Karpas-422 (cell line): ENCODE results near the gene TUBB4A. TPM values are rescaled to one million over a fixed set of nuclear protein-coding genes. Genes with fewer than 3 reads are reported as not detected.
A peak's percentile ranks its signal among the peaks of the same experiment; 100 is the strongest.

Source experiments
- DNase-seq: peaks from one replicate; pipeline ENCODE4 v3.0.0-alpha.2; 2015
- H2AFZ ChIP-seq: fragments of 200-600 bp; sonication (generic); 2 replicates; pipeline ENCODE4 v1.6.1; 2014; ENCODE audit warnings: antibody characterized with exemption, low read length, mixed read lengths
- H3K27ac ChIP-seq: fragments of 200-600 bp; sonication (generic); 2 replicates; pipeline ENCODE4 v1.5.1; 2014; ENCODE audit warnings: mild to moderate bottlenecking, low read length, moderate library complexity
- H3K27me3 ChIP-seq: fragments of 200-600 bp; sonication (generic); 2 replicates; pipeline ENCODE4 v1.6.1; 2014; ENCODE audit warnings: low read length, mixed read lengths
- H3K36me3 ChIP-seq: fragments of 200-600 bp; sonication (generic); 2 replicates; pipeline ENCODE4 v1.6.1; 2014; ENCODE audit warnings: low read length, mixed read lengths; ENCODE audit not compliant: insufficient read depth
- H3K4me1 ChIP-seq: fragments of 200-600 bp; sonication (generic); 2 replicates; pipeline ENCODE4 v1.6.1; 2014; ENCODE audit warnings: mild to moderate bottlenecking, low read length, mixed read lengths
- H3K4me2 ChIP-seq: fragments of 200-600 bp; sonication (generic); 2 replicates; pipeline ENCODE4 v1.6.1; 2014; ENCODE audit warnings: low read length, low read depth, mild to moderate bottlenecking; ENCODE audit not compliant: poor library complexity, severe bottlenecking
- H3K4me3 ChIP-seq: fragments of 200-600 bp; sonication (generic); 2 replicates; pipeline ENCODE4 v1.5.1; 2014; ENCODE audit warnings: mild to moderate bottlenecking, antibody characterized with exemption, low read length, mixed read lengths
- H3K79me2 ChIP-seq: fragments of 200-600 bp; sonication (generic); 2 replicates; pipeline ENCODE4 v1.6.1; 2014; ENCODE audit warnings: mild to moderate bottlenecking, low read length, mixed read lengths
- H3K9ac ChIP-seq: fragments of 200-600 bp; sonication (generic); 2 replicates; pipeline ENCODE4 v1.6.0; 2014; ENCODE audit warnings: low read length
- H3K9me2 ChIP-seq: fragments of 200-600 bp; sonication (generic), shearing (Covaris generic); replicated peaks from 2 replicates; pipeline ENCODE4 v1.6.0; 2014; ENCODE audit warnings: mild to moderate bottlenecking, low read length, moderate library complexity; ENCODE audit not compliant: insufficient read depth
- H3K9me3 ChIP-seq: fragments of 300-700, 200-600 bp; sonication (generic); 2 replicates; pipeline ENCODE4 v1.6.1; 2014; ENCODE audit warnings: low read length, mixed read lengths
- H4K20me1 ChIP-seq: fragments of 200-600 bp; sonication (generic); 2 replicates; pipeline ENCODE4 v1.6.1; 2014; ENCODE audit warnings: mild to moderate bottlenecking, antibody characterized with exemption, low read length, low read depth; ENCODE audit not compliant: insufficient read depth
- total RNA-seq: library from RNA; depleted of rRNA; stranded (reverse); fragments of >200 nt; shearing (Covaris generic); gene quantifications from 2 replicates; pipeline ENCODE4 v1.2.3, GENCODE V29; 2014; ENCODE audit warnings: low replicate concordance

Gene TUBB4A
- total RNA-seq, 1 experiment from 2014 or later, result 0.45 TPM

DNA sequence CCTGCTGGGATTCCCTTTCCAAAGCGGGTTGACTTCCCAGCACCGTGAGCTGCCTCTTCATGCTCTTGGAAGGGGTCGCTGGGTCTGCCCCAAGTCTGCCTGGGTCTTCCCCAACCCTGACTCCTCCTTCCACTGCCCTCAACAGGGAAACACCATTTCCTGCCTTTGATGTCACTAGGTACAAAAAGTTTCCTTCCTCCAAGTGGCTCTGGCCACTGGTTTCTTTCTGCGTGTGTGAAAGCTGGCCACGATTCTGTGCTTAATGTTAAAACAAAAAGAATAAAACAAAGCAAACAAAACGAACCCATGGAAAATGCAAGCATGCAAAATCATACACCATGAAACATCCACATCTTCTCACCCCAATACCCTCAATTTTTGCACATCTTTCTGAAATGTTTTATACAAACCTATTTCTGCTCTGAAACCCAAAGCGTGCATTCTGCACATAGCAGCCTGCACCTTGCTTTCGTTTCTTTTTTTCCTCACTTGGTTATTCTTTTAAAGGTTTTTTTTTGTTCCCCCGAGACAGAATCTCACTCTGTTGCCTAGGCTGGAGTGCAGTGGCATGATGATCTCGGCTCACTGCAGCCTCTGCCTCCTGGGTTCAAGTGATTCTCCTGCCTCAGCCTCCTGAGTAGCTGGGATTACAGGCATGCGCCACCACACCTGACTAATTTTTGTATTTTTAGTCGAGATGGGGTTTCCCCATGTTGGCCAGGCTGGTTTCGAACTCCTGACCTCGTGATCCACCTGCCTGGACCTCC is 16.2 kb upstream of the TUBB4A start:
- Histone ChIP-seq H3K9me2 (no peaks in the 10 kb centered on the region), H4K20me1 (no peaks in the 10 kb centered on the region), H3K9me3 (no peaks in the 10 kb centered on the region), H3K36me3 (no peaks in the 10 kb centered on the region), H3K27ac (0 out of 2 replicates have a peak overlapping the region, but pooled peaks have one; percentile 35), H2AFZ (peak overlapping the region; percentile 51; the same call in 1 of the 2 replicates), H3K4me2 (peak overlapping the region; percentile 41), H3K4me3 (peak overlapping the region; percentile 35; the same call in 1 of the 2 replicates), H3K79me2 (no peaks in the 10 kb centered on the region), H3K27me3 (no peaks in the 10 kb centered on the region), H3K9ac (peak overlapping the region; percentile 29), H3K4me1 (peaks cover 36% of the 10 kb centered on the region)
- peak; percentile 44 for DNase-seq

- Histone ChIP-seq H3K9ac (peak overlapping the region; percentile 73), H3K9me3 (no peaks in the 10 kb centered on the region), H3K4me3 (peak overlapping the region; percentile 75), H3K27ac (no peak overlapping the region), H3K4me1 (peaks cover 26% of the 10 kb centered on the region), H2AFZ (peak overlapping the region; percentile 99), H3K9me2 (no peaks in the 10 kb centered on the region), H3K79me2 (no peaks in the 10 kb centered on the region), H3K36me3 (no peaks in the 10 kb centered on the region), H3K4me2 (peak overlapping the region; percentile 90), H3K27me3 (no peaks in the 10 kb centered on the region), H4K20me1 (no peaks in the 10 kb centered on the region)
- peak; percentile 96 for DNase-seq
These were observed 14.7 kb upstream of the TUBB4A start for GRCh38 chr19:6516659-6517291.

GRCh38 chr19:6516018-6516658 is 14.0 kb upstream of the TUBB4A start:
- no peak overlapping the region for H3K27ac ChIP-seq
- no peaks in the 10 kb centered on the region for H3K36me3 ChIP-seq
- no peaks in the 10 kb centered on the region for H3K79me2 ChIP-seq
- no peaks in the 10 kb centered on the region for H3K9me3 ChIP-seq
- peak overlapping the region; percentile 90 for H3K4me2 ChIP-seq
- H3K9ac ChIP-seq, result peak overlapping the region; percentile 73
- H3K4me3 ChIP-seq, result peak overlapping the region; percentile 75
- H3K9me2 ChIP-seq, result no peaks in the 10 kb centered on the region
- H2AFZ ChIP-seq, result peak overlapping the region; percentile 99
- H3K4me1 ChIP-seq, result peaks cover 24% of the 10 kb centered on the region
- peak; percentile 93 for DNase-seq
- H4K20me1 ChIP-seq, result no peaks in the 10 kb centered on the region
- H3K27me3 ChIP-seq, result no peaks in the 10 kb centered on the region

DNA sequence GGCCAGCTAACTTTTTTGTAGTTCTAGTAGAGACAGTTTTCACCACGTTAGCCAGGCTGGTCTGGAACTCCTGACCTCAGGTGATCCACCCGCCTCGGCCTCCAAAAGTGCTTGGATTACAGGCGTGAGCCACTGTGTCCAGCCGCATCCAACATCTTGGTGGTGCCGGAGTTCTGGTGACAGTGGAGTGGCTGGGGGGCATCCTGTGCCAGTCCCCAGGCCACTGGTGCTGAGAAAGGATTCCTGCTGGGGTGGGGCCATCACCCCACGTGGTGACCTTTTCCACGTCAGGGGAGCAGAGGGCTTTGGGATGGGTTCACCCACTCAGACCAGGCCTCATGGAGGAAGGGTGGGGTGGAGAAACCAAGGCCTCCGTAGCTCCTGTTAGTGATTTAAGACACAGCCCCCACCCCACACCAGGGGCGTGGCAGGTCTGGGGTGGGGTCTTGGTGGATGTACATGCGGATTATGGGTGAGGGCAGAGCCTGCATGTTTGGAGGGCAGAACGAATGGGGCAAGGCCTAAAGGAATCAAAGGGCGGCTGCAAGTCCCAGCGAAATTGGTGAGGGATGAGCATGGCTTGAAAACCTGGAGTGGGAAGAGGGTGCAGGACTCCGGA is 12.9 kb upstream of the TUBB4A start:
- no peak overlapping the region for H2AFZ ChIP-seq
- no peaks in the 10 kb centered on the region for H3K79me2 ChIP-seq
- no peaks in the 10 kb centered on the region for H4K20me1 ChIP-seq
- no peaks in the 10 kb centered on the region for H3K36me3 ChIP-seq
- no peak overlapping the region for H3K27ac ChIP-seq
- H3K4me3 ChIP-seq, result no peak overlapping the region
- DNase-seq, result peak; percentile 37
- H3K27me3 ChIP-seq, result no peaks in the 10 kb centered on the region
- no peak overlapping the region for H3K9ac ChIP-seq
- no peaks in the 10 kb centered on the region for H3K9me3 ChIP-seq
- H3K9me2 ChIP-seq, result no peaks in the 10 kb centered on the region
- H3K4me2 ChIP-seq, result no peak overlapping the region
- peaks cover 24% of the 10 kb centered on the region for H3K4me1 ChIP-seq

DNA sequence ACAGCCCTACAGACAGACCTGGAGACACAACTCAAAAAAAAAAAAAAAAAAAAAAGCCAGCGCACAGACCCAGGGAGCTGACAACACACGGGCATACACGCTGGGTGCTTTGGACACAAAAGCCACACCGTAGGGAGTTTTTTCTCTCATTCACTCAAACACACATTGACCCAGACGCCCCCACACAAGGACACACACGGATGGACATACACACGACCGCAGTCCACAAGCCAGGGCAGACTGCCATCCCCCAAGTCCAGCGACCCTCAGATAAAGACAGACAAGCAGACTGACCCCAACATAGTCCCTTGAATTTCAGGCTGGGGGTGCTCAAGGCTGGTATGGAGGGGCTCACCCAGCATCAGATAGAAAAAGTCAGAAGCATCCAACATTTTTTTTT is 12.0 kb upstream of the TUBB4A start:
- H4K20me1 ChIP-seq, result no peaks in the 10 kb centered on the region
- no peaks in the 10 kb centered on the region for H3K79me2 ChIP-seq
- H3K27me3 ChIP-seq, result no peaks in the 10 kb centered on the region
- H3K9ac ChIP-seq, result no peak overlapping the region
- H3K27ac ChIP-seq, result no peak overlapping the region
- H3K9me2 ChIP-seq, result no peaks in the 10 kb centered on the region
- H3K36me3 ChIP-seq, result no peaks in the 10 kb centered on the region
- H3K9me3 ChIP-seq, result no peaks in the 10 kb centered on the region
- H3K4me3 ChIP-seq, result no peak overlapping the region
- H3K4me1 ChIP-seq, result peaks cover 24% of the 10 kb centered on the region
- peak; percentile 28 for DNase-seq
- H3K4me2 ChIP-seq, result no peak overlapping the region
- H2AFZ ChIP-seq, result no peak overlapping the region

- Histone ChIP-seq H3K27ac (no peak overlapping the region), H3K4me2 (no peak overlapping the region), H3K9ac (no peak overlapping the region), H3K36me3 (no peaks in the 10 kb centered on the region), H3K9me3 (no peaks in the 10 kb centered on the region), H2AFZ (no peak overlapping the region), H3K9me2 (no peaks in the 10 kb centered on the region), H3K4me1 (no peaks in the 10 kb centered on the region), H3K27me3 (no peaks in the 10 kb centered on the region), H3K4me3 (no peak overlapping the region), H4K20me1 (no peaks in the 10 kb centered on the region), H3K79me2 (no peaks in the 10 kb centered on the region)
- peak; percentile 33 for DNase-seq
These were observed 8.5 kb upstream of the TUBB4A start for GRCh38 chr19:6510618-6511017.

GRCh38 chr19:6509118-6509971 is 7.2 kb upstream of the TUBB4A start:
- Histone ChIP-seq H3K27me3 (no peaks in the 10 kb centered on the region), H2AFZ (no peak overlapping the region), H3K27ac (no peak overlapping the region), H3K4me2 (no peak overlapping the region), H3K79me2 (no peaks in the 10 kb centered on the region), H3K9ac (no peak overlapping the region), H3K36me3 (no peaks in the 10 kb centered on the region), H4K20me1 (no peaks in the 10 kb centered on the region), H3K4me3 (no peak overlapping the region), H3K9me2 (no peaks in the 10 kb centered on the region), H3K4me1 (no peaks in the 10 kb centered on the region), H3K9me3 (no peaks in the 10 kb centered on the region)
- DNase-seq, result peak; percentile 22
